HEK293T (cell line): ENCODE measurements around the gene COQ6.
"Not testable (repeated sequence)": the region's sequence is repeated elsewhere in the genome, so short reads cannot be mapped to it uniquely, and the experiment has no call there.

Source experiments
- BHLHE40 ChIP-seq: fragments of 450-650 bp; IDR thresholded peaks from 2 replicates; pipeline ENCODE4 v1.6.1; 2016; ENCODE audit warnings: mild to moderate bottlenecking, moderate library complexity, borderline replicate concordance
- FOXM1 ChIP-seq: fragments of 450-650 bp; IDR thresholded peaks from 2 replicates; pipeline ENCODE4 v1.6.1; 2017; ENCODE audit warnings: mild to moderate bottlenecking, borderline replicate concordance
- NFRKB ChIP-seq: fragments of 450-650 bp; IDR thresholded peaks from 2 replicates; pipeline ENCODE4 v1.6.1; 2016; ENCODE audit warnings: mild to moderate bottlenecking, moderate library complexity
- SP1 ChIP-seq: fragments of 450-650 bp; IDR thresholded peaks from 2 replicates; pipeline ENCODE4 v1.6.1; 2017
- SUZ12 ChIP-seq: fragments of 450-650 bp; IDR thresholded peaks from 2 replicates; pipeline ENCODE4 v1.6.1; 2016; ENCODE audit warnings: mild to moderate bottlenecking
- TARDBP ChIP-seq: fragments of 450-650 bp; IDR thresholded peaks from 2 replicates; pipeline ENCODE4 v1.6.1; 2016

DNA sequence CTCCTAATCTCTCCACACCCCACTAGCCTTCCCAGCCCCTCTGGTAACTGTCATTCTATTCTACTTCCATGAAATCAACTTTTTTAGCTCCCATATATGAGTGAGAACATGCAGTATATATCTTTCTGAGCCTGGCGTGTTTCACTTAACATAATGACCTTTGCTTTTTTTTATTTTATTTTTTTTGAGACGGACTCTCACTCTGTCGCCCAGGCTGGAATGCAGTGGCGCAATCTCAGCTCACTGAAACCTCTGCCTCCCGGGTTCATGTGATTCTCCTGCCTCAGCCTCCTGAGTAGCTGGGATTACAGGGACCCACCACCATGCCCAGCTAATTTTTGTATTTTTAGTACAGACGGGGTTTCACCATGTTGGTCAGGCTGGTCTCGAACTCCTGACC is 38.6 kb downstream of the COQ6 start:
- not testable (repeated sequence) for TF ChIP-seq SUZ12, SP1, BHLHE40, TARDBP, NFRKB, FOXM1
